Right renal cortex interstitium (tissue), 3 donors: ENCODE measurements around the gene CPA5. TPM values are rescaled to one million over a fixed set of nuclear protein-coding genes. Genes with fewer than 3 reads are reported as not detected.

ENCODE experiments used
- DNase-seq, 3 donors: peaks; one replicate each; pipeline ENCODE4 v3.0.0-alpha.2; 2013; ENCODE audit warnings: low read depth in 3 of 3, low spot score in 2 of 3
- polyA plus RNA-seq, 3 donors: library from polyadenylated mRNA; unstranded; fragments of 120-200 nt; gene quantifications; one replicate each; pipeline ENCODE4 v1.2.1, GENCODE V29; 2013; ENCODE audit not compliant: insufficient read length in 3 of 3

The CPA5 gene
- polyA plus RNA-seq, 3 donors, result 0.22 to 0.31 TPM; not detected in 1

- DNase-seq, result no peak
Observed at GRCh38 chr7:130332259-130333053, 12.2 kb upstream of the CPA5 start.

- no peak for DNase-seq
Observed at GRCh38 chr7:130333832-130334231, 10.8 kb upstream of the CPA5 start.

DNA sequence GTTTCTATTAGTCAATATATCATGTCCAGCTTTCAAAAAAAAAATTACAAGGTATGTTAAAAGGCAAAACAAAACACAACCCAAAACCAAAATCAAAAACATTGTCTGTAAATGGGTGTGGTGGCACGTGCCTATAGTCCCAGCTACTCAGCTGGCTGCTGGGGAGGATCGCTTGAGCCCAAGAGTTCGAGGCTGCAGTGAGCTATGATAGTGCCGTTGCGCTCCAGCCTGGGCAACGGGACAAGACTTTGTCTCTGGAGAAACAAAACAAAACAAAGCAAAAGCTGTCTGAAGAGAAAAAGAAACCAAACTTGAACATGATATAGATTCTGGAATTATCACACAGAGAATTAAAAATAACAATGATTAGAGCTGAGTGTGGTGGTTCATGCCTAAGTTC is 10.3 kb upstream of the CPA5 start:
- DNase-seq, result no peak

DNA sequence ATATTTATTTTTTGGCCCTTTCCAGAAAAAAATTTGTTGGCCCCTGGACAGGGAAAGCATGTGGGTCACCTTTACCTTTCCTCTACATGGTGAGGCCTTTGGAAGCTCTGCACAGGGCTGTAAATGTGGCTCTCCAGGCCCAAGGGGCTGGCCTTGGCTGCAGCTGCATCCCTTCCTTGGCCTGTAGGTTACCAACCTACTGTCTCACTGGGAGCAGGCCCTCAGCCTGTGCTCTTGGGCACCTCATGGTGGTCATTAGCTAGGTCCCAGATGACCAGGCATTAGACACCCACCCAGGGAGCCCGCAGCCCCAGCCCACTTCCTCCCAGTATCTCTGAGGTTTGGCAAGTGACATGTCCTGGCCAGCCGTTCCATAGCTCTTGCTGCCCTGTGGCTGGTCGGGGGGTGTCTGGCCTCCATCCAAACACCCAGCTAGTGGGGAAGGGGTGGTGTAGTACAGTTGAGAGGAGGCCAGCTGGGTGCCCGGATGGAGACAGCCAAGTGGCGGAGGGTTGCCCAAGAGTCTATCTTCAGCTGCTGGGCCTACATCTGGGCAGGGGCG is 7.1 kb upstream of the CPA5 start:
- DNase-seq, result no peak

- no peak for DNase-seq
Observed at GRCh38 chr7:130338233-130338632, 6.4 kb upstream of the CPA5 start.

DNA sequence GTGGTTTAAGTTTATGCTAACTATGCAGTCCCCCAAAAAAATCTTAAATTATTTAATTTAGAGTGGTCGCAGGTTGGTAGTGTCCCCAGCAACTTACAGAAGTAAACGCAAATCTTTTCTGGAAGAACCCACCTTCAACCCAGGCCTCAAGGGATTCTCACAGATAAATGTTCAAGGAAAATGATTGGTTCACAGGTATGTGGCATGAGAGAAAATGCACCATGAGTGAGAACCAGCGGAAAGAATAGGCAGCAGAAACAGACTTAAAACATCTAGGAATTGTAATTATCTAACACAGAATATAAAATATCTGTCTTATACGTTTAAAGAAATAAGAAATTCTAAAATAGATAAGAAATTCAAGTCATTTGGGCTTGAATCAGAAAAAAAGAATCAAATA is 2.7 kb upstream of the CPA5 start:
- no peak for DNase-seq

- no peak for DNase-seq
Observed at GRCh38 chr7:130342701-130343380, 1.8 kb upstream of the CPA5 start.

GRCh38 chr7:130345136-130345535 is 520 bp downstream of the CPA5 start:
- DNase-seq, result no peak

DNA sequence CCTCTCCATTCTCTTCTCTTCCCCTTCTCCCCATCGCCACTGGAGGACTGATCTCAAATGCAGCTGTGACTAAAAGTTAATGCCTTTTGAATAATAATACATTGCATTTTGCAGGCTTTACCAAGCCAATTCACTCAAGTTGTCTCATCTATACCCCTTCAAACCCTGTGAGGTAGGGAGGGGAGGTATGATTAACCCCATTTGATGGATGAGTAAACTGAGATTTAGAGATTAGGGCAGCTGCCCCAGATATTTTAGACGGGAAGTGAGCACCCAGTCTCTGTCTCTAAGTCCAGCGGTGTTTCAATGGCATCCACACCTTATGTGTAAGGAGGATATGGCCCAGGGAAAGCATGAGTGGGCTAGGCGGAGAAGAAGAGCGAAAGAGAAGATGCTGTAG is 1.1 kb downstream of the CPA5 start:
- DNase-seq, result no peak

GRCh38 chr7:130346177-130346905 is 1.7 kb downstream of the CPA5 start:
- DNase-seq, result no peak

- no peak for DNase-seq
Observed at GRCh38 chr7:130346941-130347340, 2.3 kb downstream of the CPA5 start.

GRCh38 chr7:130349911-130350782 is 5.5 kb downstream of the CPA5 start:
- no peak for DNase-seq

GRCh38 chr7:130350945-130351790 is 6.6 kb downstream of the CPA5 start:
- no peak for DNase-seq

DNA sequence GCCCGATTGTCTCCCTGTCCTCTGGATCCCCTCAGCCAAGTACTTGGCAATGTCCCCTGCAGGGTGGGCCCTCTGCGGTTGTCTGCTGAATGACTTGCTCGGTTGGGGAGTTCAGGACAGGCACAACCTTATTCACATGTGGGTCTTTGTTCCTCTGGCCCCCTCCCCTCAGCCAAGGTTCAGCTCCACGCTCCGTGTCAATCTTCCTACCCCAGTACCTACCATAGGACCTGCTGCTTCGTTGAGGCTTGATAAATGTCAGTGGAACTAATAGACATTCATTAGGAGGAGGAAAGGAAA is 7.1 kb downstream of the CPA5 start:
- DNase-seq, result no peak

GRCh38 chr7:130352194-130353074 is 7.8 kb downstream of the CPA5 start:
- DNase-seq, result no peak

- no peak for DNase-seq
Observed at GRCh38 chr7:130353196-130353595, 8.6 kb downstream of the CPA5 start.

DNA sequence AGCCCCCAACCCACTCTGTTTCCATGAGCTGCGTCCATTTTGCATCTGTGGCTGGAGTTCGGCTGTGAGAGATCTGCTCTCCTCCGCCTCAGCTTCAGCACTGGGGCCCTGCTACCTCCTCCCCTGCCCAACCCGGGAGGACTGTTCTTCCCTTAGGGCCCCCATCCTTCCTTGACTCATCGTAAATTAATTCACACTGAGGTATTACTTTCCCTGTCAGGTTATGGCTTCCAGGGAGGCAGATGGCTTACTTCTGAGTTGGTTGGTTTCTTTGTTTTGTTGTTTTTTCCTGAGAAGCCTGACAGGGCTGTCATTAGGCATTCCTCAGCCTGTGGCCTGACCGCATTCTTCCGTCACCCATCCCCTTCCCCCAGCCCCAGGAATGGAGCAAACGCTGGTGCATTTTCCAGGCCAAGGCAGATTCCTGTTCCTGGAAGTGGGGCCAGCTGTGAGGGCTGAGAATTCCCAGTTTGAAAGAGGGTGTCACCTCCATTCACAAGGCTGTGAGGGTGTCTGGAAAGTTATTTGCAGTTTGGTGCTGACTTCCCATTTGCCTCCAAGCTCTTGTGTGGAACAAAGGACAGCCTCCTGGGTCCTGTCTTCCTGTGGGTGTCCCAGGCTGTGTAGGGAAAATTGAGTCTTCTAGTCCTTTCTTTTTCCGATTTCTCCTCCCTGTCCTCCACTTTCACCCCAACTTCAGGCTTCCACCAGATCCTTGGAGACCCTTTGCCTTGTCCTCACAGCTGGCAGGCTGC is 11.7 kb downstream of the CPA5 start:
- peak; percentile 82 to 89 (median 88) for DNase-seq
